GM12864 (cell line): Measurements from ENCODE around the gene FOXQ1.

Experiments
- DNase-seq: peaks from one replicate; pipeline ENCODE4 v3.0.0-alpha.2; 2011; ENCODE audit warnings: low read depth
- H3K4me3 ChIP-seq: 2 replicates; pipeline ENCODE4 v1.5.1; 2011; ENCODE audit warnings: mild to moderate bottlenecking, low read depth, low read length, control low read depth
- CTCF ChIP-seq: IDR thresholded peaks from 2 replicates; pipeline ENCODE4 v1.5.1; 2011; ENCODE audit warnings: low read depth, mild to moderate bottlenecking, moderate library complexity, low read length, control low read depth, inconsistent platforms; ENCODE audit errors: missing control alignments

The FOXQ1 gene

GRCh38 chr6:1309366-1309765 lies 2.5 kb upstream of the FOXQ1 start:
- DNase-seq = no peak
- no peak overlapping the region for H3K4me3 ChIP-seq
- TF ChIP-seq CTCF = no peak

- no peak for DNase-seq
- no peak overlapping the region for H3K4me3 ChIP-seq
- no peak for TF ChIP-seq CTCF
Observed at GRCh38 chr6:1310628-1311399, 1.1 kb upstream of the FOXQ1 start.

GRCh38 chr6:1312203-1312472 lies 240 bp downstream of the FOXQ1 start:
- no peak overlapping the region for H3K4me3 ChIP-seq
- no peak for DNase-seq
- TF ChIP-seq CTCF = no peak

DNA sequence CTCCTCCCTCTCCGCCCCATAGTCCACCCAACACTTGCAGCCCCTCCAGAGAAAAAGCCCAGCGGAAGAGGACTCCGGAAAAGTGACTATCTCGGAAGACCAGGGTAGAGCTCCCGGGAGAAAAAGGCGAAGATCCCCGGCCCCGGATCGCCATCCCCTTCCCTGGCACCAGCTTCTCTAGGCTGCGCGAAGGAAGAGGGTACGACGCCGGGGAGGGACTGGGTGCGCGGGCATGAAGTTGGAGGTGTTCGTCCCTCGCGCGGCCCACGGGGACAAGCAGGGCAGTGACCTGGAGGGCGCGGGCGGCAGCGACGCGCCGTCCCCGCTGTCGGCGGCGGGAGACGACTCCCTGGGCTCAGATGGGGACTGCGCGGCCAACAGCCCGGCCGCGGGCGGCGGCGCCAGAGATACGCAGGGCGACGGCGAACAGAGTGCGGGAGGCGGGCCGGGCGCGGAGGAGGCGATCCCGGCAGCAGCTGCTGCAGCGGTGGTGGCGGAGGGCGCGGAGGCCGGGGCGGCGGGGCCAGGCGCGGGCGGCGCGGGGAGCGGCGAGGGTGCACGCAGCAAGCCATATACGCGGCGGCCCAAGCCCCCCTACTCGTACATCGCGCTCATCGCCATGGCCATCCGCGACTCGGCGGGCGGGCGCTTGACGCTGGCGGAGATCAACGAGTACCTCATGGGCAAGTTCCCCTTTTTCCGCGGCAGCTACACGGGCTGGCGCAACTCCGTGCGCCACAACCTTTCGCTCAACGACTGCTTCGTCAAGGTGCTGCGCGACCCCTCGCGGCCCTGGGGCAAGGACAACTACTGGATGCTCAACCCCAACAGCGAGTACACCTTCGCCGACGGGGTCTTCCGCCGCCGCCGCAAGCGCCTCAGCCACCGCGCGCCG lies 822 bp downstream of the FOXQ1 start:
- H3K4me3 ChIP-seq = no peak overlapping the region
- DNase-seq = no peak
- no peak for TF ChIP-seq CTCF

- no peak for DNase-seq
- no peak overlapping the region for H3K4me3 ChIP-seq
Observed at GRCh38 chr6:1313384-1313766, 1.5 kb downstream of the FOXQ1 start.

GRCh38 chr6:1313767-1314503 lies 2.0 kb downstream of the FOXQ1 start:
- TF ChIP-seq CTCF = peak; percentile 8
- no peak overlapping the region for H3K4me3 ChIP-seq
- no peak for DNase-seq

More at GRCh38 chr6:1313384-1313766, 1.5 kb downstream of the FOXQ1 start:
- TF ChIP-seq CTCF = no peak
